Measurements from ENCODE around the gene CYB5R3. TPM values are rescaled to one million over a fixed set of nuclear protein-coding genes. Genes with fewer than 3 reads are reported as not detected.

Gene CYB5R3
- total RNA-seq, 1 donor from 2014 or later = 181 TPM

DNA sequence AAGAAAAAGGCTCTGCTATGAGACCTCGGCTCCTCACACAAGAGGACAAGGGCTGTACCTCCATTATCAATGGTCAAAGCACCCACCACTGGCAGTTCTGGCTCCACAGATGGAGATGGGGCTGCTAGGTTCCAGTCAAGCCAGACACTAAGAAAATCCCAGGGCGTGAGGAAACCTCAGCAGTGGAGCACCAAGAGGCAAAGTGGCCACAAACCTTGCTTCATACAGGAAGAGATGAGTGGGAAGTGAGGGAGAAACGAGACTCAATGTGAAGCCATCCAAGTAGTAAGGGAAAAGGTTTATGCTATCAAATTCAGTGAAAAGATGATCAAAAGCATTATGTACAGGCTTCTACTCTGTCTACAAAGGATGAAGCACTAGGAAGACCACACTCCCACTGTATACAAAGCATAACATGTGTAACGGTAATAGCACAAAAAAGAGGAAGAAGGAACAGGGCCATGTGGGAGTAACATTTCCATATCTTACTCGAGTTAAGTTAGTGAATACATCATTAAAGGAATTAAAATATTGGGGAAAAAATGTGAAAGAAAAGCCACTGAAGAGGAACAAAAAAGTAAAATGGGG, 61.5 kb downstream of the CYB5R3 start:
- no peak for FAIRE-seq
- H3K36me3 Mint-ChIP-seq (ENCODE audit: low read depth, unreplicated experiment) = peaks cover 10% of the 10 kb centered on the region
- H3K36me3 ChIP-seq (ENCODE audit: insufficient read depth, low read length) = peaks cover 55% of the 10 kb centered on the region

DNA sequence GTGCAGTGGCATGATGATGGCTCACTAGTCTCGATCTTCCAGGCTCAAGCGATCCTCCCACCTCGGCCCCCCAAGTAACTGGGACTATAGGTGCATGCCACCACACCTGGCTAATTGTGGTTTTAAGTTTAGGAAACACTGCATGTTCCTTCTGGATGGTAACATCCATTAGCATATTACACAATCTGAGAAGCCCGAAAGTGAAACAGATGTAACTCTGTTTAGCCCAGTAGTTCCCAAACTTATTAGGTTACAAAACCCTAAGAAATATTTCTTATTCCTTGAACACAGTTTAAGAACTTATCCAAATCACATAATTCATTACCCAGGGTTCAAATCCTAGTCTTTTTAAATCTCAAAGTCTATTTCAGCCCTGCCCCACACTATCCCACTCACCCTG, 62.8 kb downstream of the CYB5R3 start:
- H3K9me3 ChIP-seq (ENCODE audit: insufficient read depth, low read depth, low read length) = no peaks in the 10 kb centered on the region
- DNase-seq (ENCODE audit: low read depth) (no peak), FAIRE-seq (no peak)
- Mint-ChIP-seq H3K27me3 (ENCODE audit: low read depth, unreplicated experiment) (no peaks in the 10 kb centered on the region), H3K36me3 (ENCODE audit: low read depth, unreplicated experiment) (peaks cover 10% of the 10 kb centered on the region), H3K4me1 (ENCODE audit: low read depth, unreplicated experiment) (no peaks in the 10 kb centered on the region), H3K4me3 (ENCODE audit: unreplicated experiment) (no peak overlapping the region), H3K9me3 (ENCODE audit: unreplicated experiment) (no peaks in the 10 kb centered on the region), H3K27ac (ENCODE audit: unreplicated experiment) (no peak overlapping the region)
- peaks cover 44% of the 10 kb centered on the region for H3K36me3 ChIP-seq (ENCODE audit: insufficient read depth, low read length)
- no peak overlapping the region for H3K4me3 ChIP-seq (ENCODE audit: insufficient read depth, low read depth, low read length)
- H3K9ac ChIP-seq (ENCODE audit: low read length) = no peak overlapping the region
- no peak overlapping the region for H3K27ac ChIP-seq (ENCODE audit: low read depth, low read length)
- peaks cover 11% of the 10 kb centered on the region for H4K20me1 ChIP-seq (ENCODE audit: insufficient read depth, low read length)
- TF ChIP-seq, protein P1, sequence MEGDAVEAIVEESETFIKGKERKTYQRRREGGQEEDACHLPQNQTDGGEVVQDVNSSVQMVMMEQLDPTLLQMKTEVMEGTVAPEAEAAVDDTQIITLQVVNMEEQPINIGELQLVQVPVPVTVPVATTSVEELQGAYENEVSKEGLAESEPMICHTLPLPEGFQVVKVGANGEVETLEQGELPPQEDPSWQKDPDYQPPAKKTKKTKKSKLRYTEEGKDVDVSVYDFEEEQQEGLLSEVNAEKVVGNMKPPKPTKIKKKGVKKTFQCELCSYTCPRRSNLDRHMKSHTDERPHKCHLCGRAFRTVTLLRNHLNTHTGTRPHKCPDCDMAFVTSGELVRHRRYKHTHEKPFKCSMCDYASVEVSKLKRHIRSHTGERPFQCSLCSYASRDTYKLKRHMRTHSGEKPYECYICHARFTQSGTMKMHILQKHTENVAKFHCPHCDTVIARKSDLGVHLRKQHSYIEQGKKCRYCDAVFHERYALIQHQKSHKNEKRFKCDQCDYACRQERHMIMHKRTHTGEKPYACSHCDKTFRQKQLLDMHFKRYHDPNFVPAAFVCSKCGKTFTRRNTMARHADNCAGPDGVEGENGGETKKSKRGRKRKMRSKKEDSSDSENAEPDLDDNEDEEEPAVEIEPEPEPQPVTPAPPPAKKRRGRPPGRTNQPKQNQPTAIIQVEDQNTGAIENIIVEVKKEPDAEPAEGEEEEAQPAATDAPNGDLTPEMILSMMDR (IDR thresholded peaks at IDR 0.05; ENCODE audit: insufficient read depth, low read depth, low read length) = no peak
- H2AFZ ChIP-seq (ENCODE audit: low read depth, low read length) = no peak overlapping the region
- no peak overlapping the region for H3K4me2 ChIP-seq (ENCODE audit: low read length)
- peaks cover 14% of the 10 kb centered on the region for H3K79me2 ChIP-seq (ENCODE audit: insufficient read depth, low read length)
- H3K27me3 ChIP-seq (ENCODE audit: insufficient read depth, low read length) = no peaks in the 10 kb centered on the region
- H3K4me1 ChIP-seq (ENCODE audit: insufficient read depth, low read length) = peaks cover 5% of the 10 kb centered on the region

More for the DNA sequence above, 61.5 kb downstream of the CYB5R3 start:
- Mint-ChIP-seq H3K4me1 (ENCODE audit: low read depth, unreplicated experiment) (no peaks in the 10 kb centered on the region), H3K27ac (ENCODE audit: unreplicated experiment) (no peak overlapping the region), H3K9me3 (ENCODE audit: unreplicated experiment) (no peaks in the 10 kb centered on the region), H3K4me3 (ENCODE audit: unreplicated experiment) (no peak overlapping the region), H3K27me3 (ENCODE audit: low read depth, unreplicated experiment) (no peaks in the 10 kb centered on the region)
- no peaks in the 10 kb centered on the region for H3K27me3 ChIP-seq (ENCODE audit: insufficient read depth, low read length)
- no peak overlapping the region for H3K9ac ChIP-seq (ENCODE audit: low read length)
- H3K27ac ChIP-seq (ENCODE audit: low read depth, low read length) = no peak overlapping the region
- no peaks in the 10 kb centered on the region for H3K4me1 ChIP-seq (ENCODE audit: insufficient read depth, low read length)
- no peak overlapping the region for H3K4me3 ChIP-seq (ENCODE audit: insufficient read depth, low read depth, low read length)
- peaks cover 5% of the 10 kb centered on the region for H3K79me2 ChIP-seq (ENCODE audit: insufficient read depth, low read length)
- no peak overlapping the region for H3K4me2 ChIP-seq (ENCODE audit: low read length)
- H2AFZ ChIP-seq (ENCODE audit: low read depth, low read length) = no peak overlapping the region
- no peak for TF ChIP-seq EZH2 (IDR thresholded peaks at IDR 0.05; ENCODE audit: insufficient read depth, low read length)
- TF ChIP-seq, protein P1 (IDR thresholded peaks at IDR 0.05; ENCODE audit: insufficient read depth, low read depth, low read length) = no peak
- H4K20me1 ChIP-seq (ENCODE audit: insufficient read depth, low read length) = peaks cover 19% of the 10 kb centered on the region
- no peak for DNase-seq (ENCODE audit: low read depth)
- H3K9me3 ChIP-seq (ENCODE audit: insufficient read depth, low read depth, low read length) = no peaks in the 10 kb centered on the region

DNA sequence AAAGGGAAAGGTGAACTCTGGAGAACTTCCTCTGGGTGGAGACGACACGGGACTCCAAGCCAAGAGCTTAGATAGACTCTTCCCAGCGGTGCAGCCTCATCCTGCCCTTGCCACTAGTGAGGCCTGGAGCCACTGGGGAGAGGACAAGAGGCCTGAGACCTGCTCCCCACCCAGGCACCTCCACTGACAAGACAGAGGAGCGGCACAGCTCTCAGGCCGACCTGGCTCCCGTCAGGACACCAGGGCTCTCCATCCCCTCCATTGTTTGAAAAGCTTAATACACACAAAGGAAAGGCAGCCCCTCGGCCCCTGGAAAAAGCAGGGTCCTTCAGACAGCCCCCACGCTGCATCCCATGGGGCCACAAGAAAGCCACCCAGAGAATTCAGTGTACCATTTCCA, 64.1 kb downstream of the CYB5R3 start:
- Mint-ChIP-seq H3K4me3 (ENCODE audit: unreplicated experiment) (no peak overlapping the region), H3K9me3 (ENCODE audit: unreplicated experiment) (no peaks in the 10 kb centered on the region), H3K4me1 (ENCODE audit: low read depth, unreplicated experiment) (no peaks in the 10 kb centered on the region), H3K27me3 (ENCODE audit: low read depth, unreplicated experiment) (no peaks in the 10 kb centered on the region), H3K27ac (ENCODE audit: unreplicated experiment) (no peak overlapping the region), H3K36me3 (ENCODE audit: low read depth, unreplicated experiment) (peaks cover 10% of the 10 kb centered on the region)
- TF ChIP-seq, protein P1 (IDR thresholded peaks at IDR 0.05; ENCODE audit: insufficient read depth, low read depth, low read length) = no peak
- TF ChIP-seq EZH2 (IDR thresholded peaks at IDR 0.05; ENCODE audit: insufficient read depth, low read length) = no peak
- Histone ChIP-seq H3K79me2 (ENCODE audit: insufficient read depth, low read length) (peaks cover 16% of the 10 kb centered on the region), H3K4me1 (ENCODE audit: insufficient read depth, low read length) (peaks cover 5% of the 10 kb centered on the region), H3K36me3 (ENCODE audit: insufficient read depth, low read length) (peaks cover 33% of the 10 kb centered on the region), H3K4me3 (ENCODE audit: insufficient read depth, low read depth, low read length) (no peak overlapping the region), H3K9me3 (ENCODE audit: insufficient read depth, low read depth, low read length) (no peaks in the 10 kb centered on the region), H3K27ac (ENCODE audit: low read depth, low read length) (no peak overlapping the region), H4K20me1 (ENCODE audit: insufficient read depth, low read length) (peaks cover 11% of the 10 kb centered on the region), H3K27me3 (ENCODE audit: insufficient read depth, low read length) (no peaks in the 10 kb centered on the region), H2AFZ (ENCODE audit: low read depth, low read length) (no peak overlapping the region), H3K4me2 (ENCODE audit: low read length) (no peak overlapping the region), H3K9ac (ENCODE audit: low read length) (no peak overlapping the region)
- FAIRE-seq = no peak
- no peak for DNase-seq (ENCODE audit: low read depth)

All from astrocyte (in vitro differentiated cells and primary cell).